ENCODE measurements around the gene INTS15.

DNA sequence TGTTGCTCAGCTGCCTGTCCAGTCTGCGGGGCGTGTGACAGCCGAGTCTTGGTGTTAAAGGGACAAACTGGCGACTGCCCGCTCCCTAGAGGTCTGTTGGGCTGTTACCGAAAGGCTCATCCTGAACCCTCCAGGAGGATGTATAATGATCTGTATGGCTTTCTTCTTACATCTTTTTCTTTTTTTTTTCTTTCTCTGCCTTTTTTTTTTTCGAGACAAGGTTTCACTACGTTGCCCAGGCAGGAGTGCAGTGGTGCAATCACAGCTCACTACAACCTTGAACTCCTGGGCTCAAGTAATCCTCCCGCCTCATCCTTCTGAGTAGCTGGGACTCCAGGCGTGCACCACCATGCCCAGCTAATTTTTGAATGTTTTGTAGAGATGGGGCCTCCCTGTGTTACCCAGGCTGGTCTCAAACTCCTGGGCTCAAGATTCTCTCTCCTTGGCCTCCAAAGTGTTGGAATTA is 857 bp downstream of the INTS15 start:
- TF ChIP-seq, protein P1, sequence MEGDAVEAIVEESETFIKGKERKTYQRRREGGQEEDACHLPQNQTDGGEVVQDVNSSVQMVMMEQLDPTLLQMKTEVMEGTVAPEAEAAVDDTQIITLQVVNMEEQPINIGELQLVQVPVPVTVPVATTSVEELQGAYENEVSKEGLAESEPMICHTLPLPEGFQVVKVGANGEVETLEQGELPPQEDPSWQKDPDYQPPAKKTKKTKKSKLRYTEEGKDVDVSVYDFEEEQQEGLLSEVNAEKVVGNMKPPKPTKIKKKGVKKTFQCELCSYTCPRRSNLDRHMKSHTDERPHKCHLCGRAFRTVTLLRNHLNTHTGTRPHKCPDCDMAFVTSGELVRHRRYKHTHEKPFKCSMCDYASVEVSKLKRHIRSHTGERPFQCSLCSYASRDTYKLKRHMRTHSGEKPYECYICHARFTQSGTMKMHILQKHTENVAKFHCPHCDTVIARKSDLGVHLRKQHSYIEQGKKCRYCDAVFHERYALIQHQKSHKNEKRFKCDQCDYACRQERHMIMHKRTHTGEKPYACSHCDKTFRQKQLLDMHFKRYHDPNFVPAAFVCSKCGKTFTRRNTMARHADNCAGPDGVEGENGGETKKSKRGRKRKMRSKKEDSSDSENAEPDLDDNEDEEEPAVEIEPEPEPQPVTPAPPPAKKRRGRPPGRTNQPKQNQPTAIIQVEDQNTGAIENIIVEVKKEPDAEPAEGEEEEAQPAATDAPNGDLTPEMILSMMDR (IDR thresholded peaks at IDR 0.05) = no peak
- no peak for TF ChIP-seq POLR2A (IDR thresholded peaks at IDR 0.05)

Data from upper lobe of left lung (tissue), 4 donors.